WTC11 (cell line): ENCODE measurements around the gene GABBR2.

Source experiments
- ATF3 ChIP-seq: sonication (generic); formaldehyde crosslinking; conservative IDR thresholded peaks from 2 replicates; pipeline ENCODE4 v1.8.1; 2022; ENCODE audit warnings: mild to moderate bottlenecking, missing genetic modification reagents
- ATF6 ChIP-seq: sonication (generic); formaldehyde crosslinking; IDR thresholded peaks from 2 replicates; pipeline ENCODE4 v1.8.1; 2023; ENCODE audit warnings: mild to moderate bottlenecking, missing genetic modification reagents
- CBFB ChIP-seq: sonication (generic); formaldehyde crosslinking; IDR thresholded peaks from 2 replicates; pipeline ENCODE4 v1.8.1; 2022; ENCODE audit warnings: mild to moderate bottlenecking, low read depth, missing genetic modification reagents
- E2F4 ChIP-seq: sonication (generic); formaldehyde crosslinking; IDR thresholded peaks from 2 replicates; pipeline ENCODE4 v1.8.1; 2022; ENCODE audit warnings: low read depth, mild to moderate bottlenecking, moderate library complexity, missing genetic modification reagents, borderline replicate concordance
- ESRRA ChIP-seq: sonication (generic); formaldehyde crosslinking; IDR thresholded peaks from 2 replicates; pipeline ENCODE4 v1.8.1; 2022; ENCODE audit warnings: mild to moderate bottlenecking, missing genetic modification reagents, borderline replicate concordance
- TF ChIP-seq, protein P1 (sequence below): fragments of 200-600 bp; IDR thresholded peaks from 2 replicates; pipeline ENCODE4 v1.8.0; 2022; ENCODE audit warnings: antibody characterized with exemption
- TF ChIP-seq, protein P2 (sequence below): sonication (generic); formaldehyde crosslinking; IDR thresholded peaks from 2 replicates; pipeline ENCODE4 v1.8.0; 2022; ENCODE audit warnings: mild to moderate bottlenecking, missing genetic modification reagents
- TF ChIP-seq, protein P3 (sequence below): sonication (generic); formaldehyde crosslinking; IDR thresholded peaks from 2 replicates; pipeline ENCODE4 v1.8.1; 2023; ENCODE audit warnings: mild to moderate bottlenecking, missing genetic modification reagents, moderate library complexity
- TF ChIP-seq, protein P4 (sequence below): sonication (generic); formaldehyde crosslinking; IDR thresholded peaks from 2 replicates; pipeline ENCODE4 v1.8.0; 2023; ENCODE audit warnings: missing genetic modification reagents, mild to moderate bottlenecking, borderline replicate concordance
- TF ChIP-seq, protein P5 (sequence below): sonication (generic); formaldehyde crosslinking; IDR thresholded peaks from 2 replicates; pipeline ENCODE4 v1.8.1; 2023; ENCODE audit warnings: mild to moderate bottlenecking, moderate library complexity, missing genetic modification reagents

GRCh38 chr9:98465799-98466198 is 242.9 kb downstream of the GABBR2 start:
- TF ChIP-seq, protein P1, sequence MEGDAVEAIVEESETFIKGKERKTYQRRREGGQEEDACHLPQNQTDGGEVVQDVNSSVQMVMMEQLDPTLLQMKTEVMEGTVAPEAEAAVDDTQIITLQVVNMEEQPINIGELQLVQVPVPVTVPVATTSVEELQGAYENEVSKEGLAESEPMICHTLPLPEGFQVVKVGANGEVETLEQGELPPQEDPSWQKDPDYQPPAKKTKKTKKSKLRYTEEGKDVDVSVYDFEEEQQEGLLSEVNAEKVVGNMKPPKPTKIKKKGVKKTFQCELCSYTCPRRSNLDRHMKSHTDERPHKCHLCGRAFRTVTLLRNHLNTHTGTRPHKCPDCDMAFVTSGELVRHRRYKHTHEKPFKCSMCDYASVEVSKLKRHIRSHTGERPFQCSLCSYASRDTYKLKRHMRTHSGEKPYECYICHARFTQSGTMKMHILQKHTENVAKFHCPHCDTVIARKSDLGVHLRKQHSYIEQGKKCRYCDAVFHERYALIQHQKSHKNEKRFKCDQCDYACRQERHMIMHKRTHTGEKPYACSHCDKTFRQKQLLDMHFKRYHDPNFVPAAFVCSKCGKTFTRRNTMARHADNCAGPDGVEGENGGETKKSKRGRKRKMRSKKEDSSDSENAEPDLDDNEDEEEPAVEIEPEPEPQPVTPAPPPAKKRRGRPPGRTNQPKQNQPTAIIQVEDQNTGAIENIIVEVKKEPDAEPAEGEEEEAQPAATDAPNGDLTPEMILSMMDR = no peak
- TF ChIP-seq ATF6 (CRISPR knock-in tag) = no peak
- TF ChIP-seq, protein P2, sequence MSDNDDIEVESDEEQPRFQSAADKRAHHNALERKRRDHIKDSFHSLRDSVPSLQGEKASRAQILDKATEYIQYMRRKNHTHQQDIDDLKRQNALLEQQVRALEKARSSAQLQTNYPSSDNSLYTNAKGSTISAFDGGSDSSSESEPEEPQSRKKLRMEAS = no peak
- TF ChIP-seq, protein P3, sequence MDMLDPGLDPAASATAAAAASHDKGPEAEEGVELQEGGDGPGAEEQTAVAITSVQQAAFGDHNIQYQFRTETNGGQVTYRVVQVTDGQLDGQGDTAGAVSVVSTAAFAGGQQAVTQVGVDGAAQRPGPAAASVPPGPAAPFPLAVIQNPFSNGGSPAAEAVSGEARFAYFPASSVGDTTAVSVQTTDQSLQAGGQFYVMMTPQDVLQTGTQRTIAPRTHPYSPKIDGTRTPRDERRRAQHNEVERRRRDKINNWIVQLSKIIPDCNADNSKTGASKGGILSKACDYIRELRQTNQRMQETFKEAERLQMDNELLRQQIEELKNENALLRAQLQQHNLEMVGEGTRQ = no peak
- TF ChIP-seq, protein P4, sequence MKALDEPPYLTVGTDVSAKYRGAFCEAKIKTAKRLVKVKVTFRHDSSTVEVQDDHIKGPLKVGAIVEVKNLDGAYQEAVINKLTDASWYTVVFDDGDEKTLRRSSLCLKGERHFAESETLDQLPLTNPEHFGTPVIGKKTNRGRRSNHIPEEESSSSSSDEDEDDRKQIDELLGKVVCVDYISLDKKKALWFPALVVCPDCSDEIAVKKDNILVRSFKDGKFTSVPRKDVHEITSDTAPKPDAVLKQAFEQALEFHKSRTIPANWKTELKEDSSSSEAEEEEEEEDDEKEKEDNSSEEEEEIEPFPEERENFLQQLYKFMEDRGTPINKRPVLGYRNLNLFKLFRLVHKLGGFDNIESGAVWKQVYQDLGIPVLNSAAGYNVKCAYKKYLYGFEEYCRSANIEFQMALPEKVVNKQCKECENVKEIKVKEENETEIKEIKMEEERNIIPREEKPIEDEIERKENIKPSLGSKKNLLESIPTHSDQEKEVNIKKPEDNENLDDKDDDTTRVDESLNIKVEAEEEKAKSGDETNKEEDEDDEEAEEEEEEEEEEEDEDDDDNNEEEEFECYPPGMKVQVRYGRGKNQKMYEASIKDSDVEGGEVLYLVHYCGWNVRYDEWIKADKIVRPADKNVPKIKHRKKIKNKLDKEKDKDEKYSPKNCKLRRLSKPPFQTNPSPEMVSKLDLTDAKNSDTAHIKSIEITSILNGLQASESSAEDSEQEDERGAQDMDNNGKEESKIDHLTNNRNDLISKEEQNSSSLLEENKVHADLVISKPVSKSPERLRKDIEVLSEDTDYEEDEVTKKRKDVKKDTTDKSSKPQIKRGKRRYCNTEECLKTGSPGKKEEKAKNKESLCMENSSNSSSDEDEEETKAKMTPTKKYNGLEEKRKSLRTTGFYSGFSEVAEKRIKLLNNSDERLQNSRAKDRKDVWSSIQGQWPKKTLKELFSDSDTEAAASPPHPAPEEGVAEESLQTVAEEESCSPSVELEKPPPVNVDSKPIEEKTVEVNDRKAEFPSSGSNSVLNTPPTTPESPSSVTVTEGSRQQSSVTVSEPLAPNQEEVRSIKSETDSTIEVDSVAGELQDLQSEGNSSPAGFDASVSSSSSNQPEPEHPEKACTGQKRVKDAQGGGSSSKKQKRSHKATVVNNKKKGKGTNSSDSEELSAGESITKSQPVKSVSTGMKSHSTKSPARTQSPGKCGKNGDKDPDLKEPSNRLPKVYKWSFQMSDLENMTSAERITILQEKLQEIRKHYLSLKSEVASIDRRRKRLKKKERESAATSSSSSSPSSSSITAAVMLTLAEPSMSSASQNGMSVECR (CRISPR knock-in tag) = no peak
- TF ChIP-seq, protein P5, sequence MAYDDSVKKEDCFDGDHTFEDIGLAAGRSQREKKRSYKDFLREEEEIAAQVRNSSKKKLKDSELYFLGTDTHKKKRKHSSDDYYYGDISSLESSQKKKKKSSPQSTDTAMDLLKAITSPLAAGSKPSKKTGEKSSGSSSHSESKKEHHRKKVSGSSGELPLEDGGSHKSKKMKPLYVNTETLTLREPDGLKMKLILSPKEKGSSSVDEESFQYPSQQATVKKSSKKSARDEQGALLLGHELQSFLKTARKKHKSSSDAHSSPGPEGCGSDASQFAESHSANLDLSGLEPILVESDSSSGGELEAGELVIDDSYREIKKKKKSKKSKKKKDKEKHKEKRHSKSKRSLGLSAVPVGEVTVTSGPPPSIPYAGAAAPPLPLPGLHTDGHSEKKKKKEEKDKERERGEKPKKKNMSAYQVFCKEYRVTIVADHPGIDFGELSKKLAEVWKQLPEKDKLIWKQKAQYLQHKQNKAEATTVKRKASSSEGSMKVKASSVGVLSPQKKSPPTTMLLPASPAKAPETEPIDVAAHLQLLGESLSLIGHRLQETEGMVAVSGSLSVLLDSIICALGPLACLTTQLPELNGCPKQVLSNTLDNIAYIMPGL (CRISPR knock-in tag) = no peak
- TF ChIP-seq CBFB = no peak
- no peak for TF ChIP-seq E2F4 (CRISPR knock-in tag)
- TF ChIP-seq ESRRA (CRISPR knock-in tag) = no peak
- TF ChIP-seq ATF3 (CRISPR knock-in tag) = no peak
